HG03097 (cell line): Measurements from ENCODE around the gene FAIM2.

ENCODE experiments used
- ATAC-seq: cut with Tn5 transposase; IDR thresholded peaks from one replicate; pipeline ENCODE4 v1.9.1; 2021; ENCODE audit not compliant: unreplicated experiment, low FRiP score

FAIM2 gene

GRCh38 chr12:49899921-49900320, 3.8 kb downstream of the FAIM2 start:
- no peak for ATAC-seq

DNA sequence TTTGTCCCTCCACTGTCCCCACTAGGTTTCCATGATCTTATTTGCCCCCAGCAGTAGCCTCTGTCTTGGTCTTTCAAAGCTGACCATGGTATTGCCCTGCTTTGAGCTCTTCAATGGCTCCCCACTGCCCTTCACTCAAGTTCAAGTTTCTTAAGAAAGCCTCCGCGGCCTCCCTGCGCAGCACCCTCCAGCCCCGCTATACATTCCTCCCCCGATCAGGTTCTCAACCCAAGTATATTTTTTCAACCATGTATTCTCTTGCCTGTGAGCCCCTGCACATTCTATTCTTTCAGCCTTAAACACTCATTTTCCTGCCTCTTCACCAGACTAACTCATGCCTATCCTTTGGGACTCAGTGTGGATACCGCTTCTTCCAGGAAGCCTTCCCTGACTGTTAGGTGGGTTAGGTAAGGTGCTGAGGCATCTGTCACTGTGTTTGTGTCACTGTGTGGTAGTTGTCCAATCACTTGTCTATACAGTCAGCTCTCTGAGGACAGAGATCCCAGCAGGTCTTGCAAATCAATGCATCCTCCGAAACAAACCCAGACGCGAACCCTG, 4.3 kb downstream of the FAIM2 start:
- ATAC-seq: no peak

GRCh38 chr12:49897276-49897675, 6.4 kb downstream of the FAIM2 start:
- no peak for ATAC-seq

GRCh38 chr12:49895773-49896172, 7.9 kb downstream of the FAIM2 start:
- ATAC-seq: no peak

GRCh38 chr12:49894751-49895148, 8.9 kb downstream of the FAIM2 start:
- ATAC-seq: no peak

GRCh38 chr12:49893753-49894750, 9.6 kb downstream of the FAIM2 start:
- ATAC-seq: no peak

GRCh38 chr12:49892732-49893317, 10.9 kb downstream of the FAIM2 start:
- no peak for ATAC-seq

GRCh38 chr12:49892084-49892731, 11.5 kb downstream of the FAIM2 start:
- ATAC-seq: no peak

DNA sequence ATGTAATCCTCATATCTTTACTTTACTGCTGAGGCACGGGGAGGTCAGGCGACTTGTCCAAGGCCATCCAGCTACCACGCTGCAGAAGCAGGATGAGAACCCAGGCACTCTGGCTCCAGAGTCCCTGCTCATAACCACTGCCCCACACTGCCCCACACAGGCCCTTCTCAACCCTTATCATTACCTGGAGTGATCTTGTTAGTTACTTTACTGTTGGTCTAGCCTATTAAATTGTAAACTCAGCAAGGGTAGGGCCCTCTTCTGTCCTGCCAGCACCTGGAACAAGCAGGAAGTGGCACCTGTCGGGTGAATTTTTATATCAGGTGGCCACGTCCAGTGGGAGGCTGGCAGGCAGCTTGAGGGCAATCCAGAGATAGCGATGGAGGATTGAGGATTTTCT, 12.2 kb downstream of the FAIM2 start:
- ATAC-seq: no peak

DNA sequence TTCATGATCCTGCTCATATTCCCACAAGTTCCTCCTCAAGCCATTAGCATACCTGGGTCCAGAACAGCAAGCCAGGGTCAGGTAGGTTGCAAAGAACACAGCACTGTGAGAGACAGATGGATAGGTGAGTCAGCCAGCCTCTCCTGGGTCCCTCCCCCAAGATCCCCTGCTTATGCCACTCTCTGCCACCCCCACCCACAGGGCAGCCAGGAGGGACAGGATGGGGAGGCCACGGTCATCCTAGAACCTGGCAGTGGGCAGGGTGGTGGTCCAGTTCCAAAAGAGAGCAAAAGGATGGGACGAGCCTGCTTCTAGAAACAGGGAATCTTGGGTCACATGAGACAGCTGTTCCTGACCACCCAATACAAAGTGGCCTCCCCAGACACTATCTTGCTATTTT, 12.7 kb downstream of the FAIM2 start:
- ATAC-seq: no peak

- ATAC-seq: no peak
Observed at GRCh38 chr12:49890096-49890461, 13.6 kb downstream of the FAIM2 start.

DNA sequence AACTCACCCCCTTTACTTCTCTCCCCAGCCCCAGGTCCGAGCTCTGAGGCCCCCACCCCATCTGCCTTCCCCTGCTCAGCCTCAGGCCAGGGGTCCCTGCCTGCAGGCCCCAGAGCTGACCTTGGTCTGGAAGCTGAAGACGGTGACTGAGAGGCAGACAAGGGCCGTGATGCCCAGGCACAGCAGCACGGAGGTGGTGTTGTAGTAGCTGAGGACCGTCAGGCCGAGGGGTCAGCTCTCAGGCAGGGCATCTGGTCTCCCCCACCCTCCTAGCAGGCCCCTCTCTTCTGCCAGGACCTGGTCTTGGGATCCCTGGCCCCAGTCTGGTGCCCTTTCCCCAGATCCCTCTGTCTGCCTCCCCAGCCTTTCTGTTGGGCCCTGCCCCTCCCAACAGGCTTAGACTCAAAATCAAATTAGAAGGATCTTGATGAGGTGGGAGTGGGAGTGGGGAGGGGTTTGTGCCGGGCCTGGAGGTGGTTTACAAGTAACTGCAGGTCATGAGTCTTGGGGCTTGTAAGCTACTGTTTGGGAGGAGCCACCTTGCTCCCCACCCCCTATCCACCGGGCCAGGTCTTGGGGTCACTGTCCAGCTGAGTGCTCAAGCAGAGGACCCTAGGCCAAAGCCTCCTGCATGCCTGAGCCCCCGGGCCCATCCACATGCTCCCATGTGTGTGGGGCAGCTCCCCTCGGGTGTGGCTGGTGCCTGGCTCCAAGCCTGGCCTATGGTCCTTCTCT, 14.2 kb downstream of the FAIM2 start:
- no peak for ATAC-seq

DNA sequence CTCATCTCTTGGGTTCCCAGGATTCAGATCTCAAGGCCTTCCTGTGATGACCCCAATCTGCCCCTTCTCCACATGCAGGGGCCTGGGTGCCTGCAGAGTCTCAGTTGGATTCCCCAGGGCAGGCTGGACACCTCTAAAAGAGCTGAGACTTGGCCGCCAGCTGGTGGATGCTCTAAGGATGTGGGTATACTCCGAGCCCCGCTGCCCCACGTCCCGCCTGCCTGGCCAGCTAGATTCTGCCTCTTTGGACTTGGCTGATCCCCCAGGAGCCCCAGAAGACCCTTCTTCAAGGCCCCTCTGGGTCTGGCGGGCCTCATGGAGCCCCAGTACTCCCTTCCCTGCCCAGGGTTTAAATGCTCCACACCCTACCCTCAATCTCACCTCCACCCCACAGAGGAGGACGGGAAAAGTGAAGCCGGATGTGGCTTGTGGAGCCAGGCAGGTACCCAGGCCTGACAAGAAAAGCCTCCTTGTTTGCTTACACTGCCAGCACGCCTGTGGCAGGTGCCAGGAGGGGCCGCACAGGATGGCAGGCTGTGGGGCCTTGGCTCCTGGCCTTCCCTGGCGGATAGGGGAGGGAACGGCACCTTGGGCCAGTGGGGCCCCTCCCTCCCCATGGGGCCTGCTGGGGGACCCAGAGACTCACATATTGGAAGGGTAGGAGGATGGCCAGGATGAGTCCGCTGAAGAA, 15.1 kb downstream of the FAIM2 start:
- ATAC-seq: no peak

DNA sequence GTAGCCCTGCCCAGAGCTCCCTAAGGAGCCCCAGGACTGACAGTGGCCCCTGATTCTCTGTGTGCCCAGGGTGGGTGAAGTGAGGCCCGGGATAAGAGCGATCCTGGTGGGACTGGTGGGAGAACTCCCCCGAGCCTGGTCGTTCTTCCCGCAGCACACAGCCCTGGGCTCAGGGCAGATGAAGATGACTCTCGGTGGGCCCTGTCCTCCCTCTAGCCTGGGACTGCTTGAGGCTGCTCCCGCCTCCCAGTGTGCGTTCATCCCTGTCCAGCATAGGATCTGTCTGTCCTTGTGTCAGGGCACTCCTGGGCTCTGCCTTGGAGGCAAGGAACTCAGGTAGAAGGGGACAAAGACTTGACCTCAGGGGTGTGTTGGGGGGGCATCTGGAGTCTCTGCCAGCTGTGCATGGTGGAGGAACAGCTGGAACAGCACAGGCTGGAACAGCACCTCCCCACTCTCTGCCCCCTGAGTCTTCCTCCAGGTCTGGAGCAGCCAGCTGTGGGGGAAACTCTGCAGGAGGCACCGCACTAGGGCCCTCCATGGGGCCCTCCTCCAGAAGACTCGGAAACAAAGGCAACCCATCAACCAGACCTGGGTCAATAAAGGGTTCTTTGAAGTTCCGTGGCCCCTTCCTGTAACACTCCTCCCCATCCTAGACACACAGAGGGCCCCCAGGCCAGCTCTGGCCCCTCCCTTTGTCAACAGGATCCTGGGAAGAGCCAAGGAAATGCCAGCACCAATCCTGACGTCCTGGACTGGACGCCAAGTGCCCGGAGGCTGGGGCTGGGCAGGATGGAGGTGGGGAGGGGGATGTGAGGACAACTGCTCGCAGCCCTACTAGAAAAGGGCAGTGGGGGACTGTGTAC, 15.9 kb downstream of the FAIM2 start:
- no peak for ATAC-seq

DNA sequence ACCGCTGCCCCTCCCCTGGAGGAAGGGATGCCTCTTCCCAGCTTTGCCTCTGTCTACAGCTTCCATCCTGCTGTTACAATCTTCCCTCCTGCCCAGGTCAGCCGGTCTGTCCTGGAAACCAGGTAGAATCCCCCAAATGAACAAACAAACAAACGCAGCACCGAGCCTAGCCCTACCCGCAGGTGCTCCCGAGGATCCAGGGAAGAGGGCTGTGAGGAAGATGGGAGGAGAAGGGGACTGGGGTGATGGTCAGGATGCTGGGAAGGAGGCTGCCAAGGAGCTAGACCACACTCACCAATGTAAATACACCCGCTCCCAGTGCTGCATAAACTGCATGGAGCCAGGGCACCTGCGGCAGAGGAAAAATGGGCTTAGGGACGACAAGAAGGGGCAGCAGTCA, 16.6 kb downstream of the FAIM2 start:
- no peak for ATAC-seq

- ATAC-seq: no peak
Observed at GRCh38 chr12:49885663-49886461, 17.8 kb downstream of the FAIM2 start.

DNA sequence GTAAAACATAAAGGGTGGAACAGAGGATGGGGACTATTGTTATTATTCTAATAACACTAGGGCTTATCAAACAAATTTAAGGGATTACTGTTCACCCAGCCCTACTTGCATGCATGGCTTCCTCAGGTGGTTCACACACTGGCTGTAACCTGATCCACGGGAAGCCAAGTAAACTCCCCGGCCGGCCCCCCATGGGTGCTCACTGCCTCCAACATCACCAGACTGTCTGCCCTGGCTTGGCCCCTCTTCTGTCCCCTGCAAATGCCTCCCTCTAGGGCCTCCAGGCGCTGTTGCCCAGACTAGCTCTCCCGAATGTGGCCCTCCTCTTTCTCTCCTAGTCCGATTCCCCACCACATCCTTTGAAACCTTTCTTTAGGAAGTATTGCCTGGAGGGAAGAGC, 18.6 kb downstream of the FAIM2 start:
- ATAC-seq: no peak

GRCh38 chr12:49882851-49883464, 20.7 kb downstream of the FAIM2 start:
- no peak for ATAC-seq
